ENCODE measurements around the gene FKBP5. TPM values are rescaled to one million over a fixed set of nuclear protein-coding genes. Genes with fewer than 3 reads are reported as not detected.

Gene FKBP5
- total and polyA plus RNA-seq, 10 of the 15 experiments (the other 5 are each of a cell fraction or from before 2014, with no cell fraction given): 29.0 to 123 (median 62.3) TPM

DNA sequence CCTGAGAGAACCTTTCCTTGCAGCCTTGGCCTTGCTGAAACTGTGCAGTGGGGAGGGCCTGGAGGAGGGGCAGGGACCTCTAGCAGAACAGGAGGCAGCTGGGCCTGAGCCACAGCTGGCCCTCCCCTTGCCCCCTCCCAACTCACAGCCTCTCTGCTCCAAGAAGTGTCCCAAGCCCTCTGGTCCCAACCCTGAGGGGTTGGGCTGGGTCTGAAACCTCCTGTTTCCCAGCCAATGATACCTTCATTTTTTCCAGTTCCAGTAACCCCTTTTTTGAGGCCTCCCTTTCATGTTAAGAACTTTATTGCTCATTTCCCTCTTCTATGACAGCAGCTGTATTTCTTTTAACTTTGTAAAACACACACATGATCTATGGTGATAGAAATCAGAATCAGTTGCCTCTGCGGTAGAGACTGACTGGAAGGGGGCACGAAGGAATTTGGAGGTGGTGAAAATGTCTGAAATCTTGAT lies 30.2 kb upstream of the FKBP5 start:
- in situ Hi-C loops (cut with MboI): no loop called here
- DNase-seq (ENCODE audit: low read depth, low spot score) (no peak), ATAC-seq (peak; percentile 60), FAIRE-seq (peak; percentile 61)
- ChIA-PET RAD21 (ENCODE audit: unreplicated experiment) (interaction anchor here (1.0 to 4.7 kb wide), 5 partner anchors 9 to 56 kb away, joined by 3 to 36 read pairs (median 8); no protein-coding TSS in a partner anchor), SMC1A (ENCODE audit: uncharacterized antibody, unreplicated experiment) (interaction anchor here (0.8 to 3.6 kb wide), 8 partner anchors 10 to 128 kb away, joined by 3 to 24 read pairs (median 6); partner anchors contain the start of gene ARMC12), POLR2A (interaction anchor here (1.2 to 2.7 kb wide), 7 partner anchors 9 to 45 kb away, joined by 3 to 13 read pairs (median 3); partner anchors contain the start of gene ARMC12), CTCF (interaction anchor here (1.1 to 1.9 kb wide), 7 partner anchors 9 to 196 kb away, joined by 4 to 9 read pairs (median 4); partner anchors contain the start of gene FKBP5)
- Histone ChIP-seq H3K79me2 (ENCODE audit: control insufficient read depth, insufficient read depth, low read length) (no peaks in the 10 kb centered on the region), H3K4me1 (ENCODE audit: control insufficient read depth, insufficient read depth, low read length) (peaks cover 41% of the 10 kb centered on the region), H3K27me3 (replicated peaks in 1 of 2; ENCODE audit: control insufficient read depth in 2 of 2, insufficient read depth in 2 of 2, low read length in 1 of 2) (no peaks in the 10 kb centered on the region), H3K4me3 (peak overlapping the region; percentile 49), H3K9me3 (replicated peaks; ENCODE audit: control insufficient read depth, insufficient read depth, low read length) (no peaks in the 10 kb centered on the region; the same call in 2 of the 3 replicates), H3K36me3 (ENCODE audit: control insufficient read depth in 2 of 2, insufficient read depth in 2 of 2, low read length in 1 of 2) (no peaks in the 10 kb centered on the region), H3K9ac (ENCODE audit: control insufficient read depth, insufficient read depth, low read length) (peak overlapping the region; percentile 50), H2AFZ (ENCODE audit: control insufficient read depth, low read depth, low read length) (peak overlapping the region; percentile 45), H4K20me1 (ENCODE audit: control insufficient read depth, insufficient read depth) (no peaks in the 10 kb centered on the region), H3K27ac (ENCODE audit: control insufficient read depth, insufficient read depth) (peak overlapping the region; percentile 76), H3K4me2 (ENCODE audit: control insufficient read depth, insufficient read depth) (peak overlapping the region; percentile 84)
- intact Hi-C loops (cut with micrococcal nuclease; ENCODE audit: unreplicated experiment): no loop called here
- 57% methylated on average over 2 of the region's 2 CpGs for WGBS (ENCODE audit: insufficient coverage, insufficient replicate concordance, low lambda C conversion rate, missing lambda C conversion rate)
- BruUV-seq (replicated peaks): no TSS peak
- TF ChIP-seq TCF12 (IDR thresholded peaks at IDR 0.05; ENCODE audit: low read depth, low read length) (peak; percentile 69; the same call in 1 of the 2 replicates), MTA3 (IDR thresholded peaks at IDR 0.05; ENCODE audit: borderline replicate concordance, low read length) (0 out of 2 replicates have a peak, but pooled peaks have one; percentile 1), IRF4 (IDR thresholded peaks at IDR 0.05; ENCODE audit: low read depth, low read length) (0 out of 2 replicates have a peak, but pooled peaks have one; percentile 6), RUNX3 (IDR thresholded peaks at IDR 0.05; ENCODE audit: low read length) (peak; percentile 32; the same call in 1 of the 2 replicates), JUNB (IDR thresholded peaks at IDR 0.05) (peak; percentile 21), CREM (IDR thresholded peaks at IDR 0.05; ENCODE audit: low read depth) (peak; percentile 18; the same call in 1 of the 2 replicates), TCF7 (IDR thresholded peaks at IDR 0.05; ENCODE audit: borderline replicate concordance) (peak; percentile 84), EED (IDR thresholded peaks at IDR 0.05; ENCODE audit: low read depth) (peak; percentile 60), EGR1 (IDR thresholded peaks at IDR 0.05; ENCODE audit: borderline replicate concordance in 1 of 2, low read depth in 2 of 2, low read length in 2 of 2) (no peak), STAT3 (IDR thresholded peaks at IDR 0.05; ENCODE audit: low read depth, low read length) (no peak)
- TF ChIP-seq, protein P1, sequence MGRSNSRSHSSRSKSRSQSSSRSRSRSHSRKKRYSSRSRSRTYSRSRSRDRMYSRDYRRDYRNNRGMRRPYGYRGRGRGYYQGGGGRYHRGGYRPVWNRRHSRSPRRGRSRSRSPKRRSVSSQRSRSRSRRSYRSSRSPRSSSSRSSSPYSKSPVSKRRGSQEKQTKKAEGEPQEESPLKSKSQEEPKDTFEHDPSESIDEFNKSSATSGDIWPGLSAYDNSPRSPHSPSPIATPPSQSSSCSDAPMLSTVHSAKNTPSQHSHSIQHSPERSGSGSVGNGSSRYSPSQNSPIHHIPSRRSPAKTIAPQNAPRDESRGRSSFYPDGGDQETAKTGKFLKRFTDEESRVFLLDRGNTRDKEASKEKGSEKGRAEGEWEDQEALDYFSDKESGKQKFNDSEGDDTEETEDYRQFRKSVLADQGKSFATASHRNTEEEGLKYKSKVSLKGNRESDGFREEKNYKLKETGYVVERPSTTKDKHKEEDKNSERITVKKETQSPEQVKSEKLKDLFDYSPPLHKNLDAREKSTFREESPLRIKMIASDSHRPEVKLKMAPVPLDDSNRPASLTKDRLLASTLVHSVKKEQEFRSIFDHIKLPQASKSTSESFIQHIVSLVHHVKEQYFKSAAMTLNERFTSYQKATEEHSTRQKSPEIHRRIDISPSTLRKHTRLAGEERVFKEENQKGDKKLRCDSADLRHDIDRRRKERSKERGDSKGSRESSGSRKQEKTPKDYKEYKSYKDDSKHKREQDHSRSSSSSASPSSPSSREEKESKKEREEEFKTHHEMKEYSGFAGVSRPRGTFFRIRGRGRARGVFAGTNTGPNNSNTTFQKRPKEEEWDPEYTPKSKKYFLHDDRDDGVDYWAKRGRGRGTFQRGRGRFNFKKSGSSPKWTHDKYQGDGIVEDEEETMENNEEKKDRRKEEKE (IDR thresholded peaks at IDR 0.05): no peak
- TF ChIP-seq, protein P2, sequence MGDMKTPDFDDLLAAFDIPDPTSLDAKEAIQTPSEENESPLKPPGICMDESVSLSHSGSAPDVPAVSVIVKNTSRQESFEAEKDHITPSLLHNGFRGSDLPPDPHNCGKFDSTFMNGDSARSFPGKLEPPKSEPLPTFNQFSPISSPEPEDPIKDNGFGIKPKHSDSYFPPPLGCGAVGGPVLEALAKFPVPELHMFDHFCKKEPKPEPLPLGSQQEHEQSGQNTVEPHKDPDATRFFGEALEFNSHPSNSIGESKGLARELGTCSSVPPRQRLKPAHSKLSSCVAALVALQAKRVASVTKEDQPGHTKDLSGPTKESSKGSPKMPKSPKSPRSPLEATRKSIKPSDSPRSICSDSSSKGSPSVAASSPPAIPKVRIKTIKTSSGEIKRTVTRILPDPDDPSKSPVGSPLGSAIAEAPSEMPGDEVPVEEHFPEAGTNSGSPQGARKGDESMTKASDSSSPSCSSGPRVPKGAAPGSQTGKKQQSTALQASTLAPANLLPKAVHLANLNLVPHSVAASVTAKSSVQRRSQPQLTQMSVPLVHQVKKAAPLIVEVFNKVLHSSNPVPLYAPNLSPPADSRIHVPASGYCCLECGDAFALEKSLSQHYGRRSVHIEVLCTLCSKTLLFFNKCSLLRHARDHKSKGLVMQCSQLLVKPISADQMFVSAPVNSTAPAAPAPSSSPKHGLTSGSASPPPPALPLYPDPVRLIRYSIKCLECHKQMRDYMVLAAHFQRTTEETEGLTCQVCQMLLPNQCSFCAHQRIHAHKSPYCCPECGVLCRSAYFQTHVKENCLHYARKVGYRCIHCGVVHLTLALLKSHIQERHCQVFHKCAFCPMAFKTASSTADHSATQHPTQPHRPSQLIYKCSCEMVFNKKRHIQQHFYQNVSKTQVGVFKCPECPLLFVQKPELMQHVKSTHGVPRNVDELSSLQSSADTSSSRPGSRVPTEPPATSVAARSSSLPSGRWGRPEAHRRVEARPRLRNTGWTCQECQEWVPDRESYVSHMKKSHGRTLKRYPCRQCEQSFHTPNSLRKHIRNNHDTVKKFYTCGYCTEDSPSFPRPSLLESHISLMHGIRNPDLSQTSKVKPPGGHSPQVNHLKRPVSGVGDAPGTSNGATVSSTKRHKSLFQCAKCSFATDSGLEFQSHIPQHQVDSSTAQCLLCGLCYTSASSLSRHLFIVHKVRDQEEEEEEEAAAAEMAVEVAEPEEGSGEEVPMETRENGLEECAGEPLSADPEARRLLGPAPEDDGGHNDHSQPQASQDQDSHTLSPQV (IDR thresholded peaks at IDR 0.05): 0 out of 2 replicates have a peak, but pooled peaks have one; percentile 35
- TF ChIP-seq, protein P3, sequence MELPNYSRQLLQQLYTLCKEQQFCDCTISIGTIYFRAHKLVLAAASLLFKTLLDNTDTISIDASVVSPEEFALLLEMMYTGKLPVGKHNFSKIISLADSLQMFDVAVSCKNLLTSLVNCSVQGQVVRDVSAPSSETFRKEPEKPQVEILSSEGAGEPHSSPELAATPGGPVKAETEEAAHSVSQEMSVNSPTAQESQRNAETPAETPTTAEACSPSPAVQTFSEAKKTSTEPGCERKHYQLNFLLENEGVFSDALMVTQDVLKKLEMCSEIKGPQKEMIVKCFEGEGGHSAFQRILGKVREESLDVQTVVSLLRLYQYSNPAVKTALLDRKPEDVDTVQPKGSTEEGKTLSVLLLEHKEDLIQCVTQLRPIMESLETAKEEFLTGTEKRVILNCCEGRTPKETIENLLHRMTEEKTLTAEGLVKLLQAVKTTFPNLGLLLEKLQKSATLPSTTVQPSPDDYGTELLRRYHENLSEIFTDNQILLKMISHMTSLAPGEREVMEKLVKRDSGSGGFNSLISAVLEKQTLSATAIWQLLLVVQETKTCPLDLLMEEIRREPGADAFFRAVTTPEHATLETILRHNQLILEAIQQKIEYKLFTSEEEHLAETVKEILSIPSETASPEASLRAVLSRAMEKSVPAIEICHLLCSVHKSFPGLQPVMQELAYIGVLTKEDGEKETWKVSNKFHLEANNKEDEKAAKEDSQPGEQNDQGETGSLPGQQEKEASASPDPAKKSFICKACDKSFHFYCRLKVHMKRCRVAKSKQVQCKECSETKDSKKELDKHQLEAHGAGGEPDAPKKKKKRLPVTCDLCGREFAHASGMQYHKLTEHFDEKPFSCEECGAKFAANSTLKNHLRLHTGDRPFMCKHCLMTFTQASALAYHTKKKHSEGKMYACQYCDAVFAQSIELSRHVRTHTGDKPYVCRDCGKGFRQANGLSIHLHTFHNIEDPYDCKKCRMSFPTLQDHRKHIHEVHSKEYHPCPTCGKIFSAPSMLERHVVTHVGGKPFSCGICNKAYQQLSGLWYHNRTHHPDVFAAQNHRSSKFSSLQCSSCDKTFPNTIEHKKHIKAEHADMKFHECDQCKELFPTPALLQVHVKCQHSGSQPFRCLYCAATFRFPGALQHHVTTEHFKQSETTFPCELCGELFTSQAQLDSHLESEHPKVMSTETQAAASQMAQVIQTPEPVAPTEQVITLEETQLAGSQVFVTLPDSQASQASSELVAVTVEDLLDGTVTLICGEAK (IDR thresholded peaks at IDR 0.05; ENCODE audit: borderline replicate concordance): peak; percentile 78

Measured in GM12878 (cell line).